Bronchial epithelial cell (primary cell): ENCODE measurements around the gene SLCO3A1. TPM values are rescaled to one million over a fixed set of nuclear protein-coding genes. Genes with fewer than 3 reads are reported as not detected.
A peak's percentile ranks its signal among the peaks of the same experiment; 100 is the strongest.

Experiments used
- DNase-seq: peaks from one replicate; pipeline ENCODE4 v3.0.0-alpha.2; 2010; ENCODE audit warnings: low read depth
- FAIRE-seq: peaks from 2 replicates; lab custom pipeline; 2011; peaks lifted over from hg19 to GRCh38; lab: Jason Lieb, UNC
- H3K27me3 ChIP-seq: 2 replicates; pipeline ENCODE4 v1.5.1; 2011; ENCODE audit warnings: low read length; ENCODE audit not compliant: control insufficient read depth, insufficient read depth
- H3K36me3 ChIP-seq: 2 replicates; pipeline ENCODE4 v1.5.1; 2011; ENCODE audit warnings: low read length; ENCODE audit not compliant: control insufficient read depth, insufficient read depth
- H3K4me3 ChIP-seq: 2 replicates; pipeline ENCODE4 v1.5.1; 2011; ENCODE audit warnings: mild to moderate bottlenecking, low read depth, low read length, control low read depth
- CTCF ChIP-seq: IDR thresholded peaks from 2 replicates; pipeline ENCODE4 v1.5.1; 2011; ENCODE audit warnings: mild to moderate bottlenecking, moderate library complexity, low read length, control low read depth, inconsistent platforms; ENCODE audit not compliant: insufficient read depth, severe bottlenecking
- total RNA-seq: library from RNA; depleted of rRNA; stranded (reverse); fragments of >200 nt; gene quantifications from 2 replicates; pipeline ENCODE4 v1.2.1, GENCODE V29; 2014

SLCO3A1 gene
- total RNA-seq, 1 donor from 2014 or later, result 4.5 TPM

- DNase-seq (no peak), FAIRE-seq (no peak)
- H3K4me3 ChIP-seq, result no peak overlapping the region
- no peaks in the 10 kb centered on the region for H3K36me3 ChIP-seq
- no peak for TF ChIP-seq CTCF
- H3K27me3 ChIP-seq, result no peaks in the 10 kb centered on the region
Observed at GRCh38 chr15:91936182-91936775, 82.8 kb downstream of the SLCO3A1 start.

DNA sequence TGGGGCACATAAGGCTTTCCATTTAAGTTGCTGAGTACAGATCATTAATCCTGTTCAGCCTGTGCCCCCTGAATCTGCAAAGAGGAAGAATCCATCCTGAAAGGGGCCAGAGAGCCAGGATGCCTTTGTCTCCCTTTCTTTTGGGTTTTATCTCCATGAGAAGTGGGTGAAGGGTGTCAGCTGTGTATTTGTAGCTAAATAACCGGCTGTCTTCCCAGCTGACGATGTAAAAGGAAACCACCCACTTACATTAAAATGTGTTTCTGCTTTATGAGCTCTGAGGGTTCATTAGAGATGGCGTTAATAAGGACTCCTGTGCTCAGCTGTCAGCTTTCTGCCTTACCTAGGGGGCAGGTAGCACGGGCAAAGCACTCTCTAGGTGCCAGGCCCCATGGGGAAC lies 83.4 kb downstream of the SLCO3A1 start:
- H3K4me3 ChIP-seq, result no peak overlapping the region
- no peak for TF ChIP-seq CTCF
- DNase-seq, result no peak
- H3K36me3 ChIP-seq, result no peaks in the 10 kb centered on the region
- FAIRE-seq, result no peak
- no peaks in the 10 kb centered on the region for H3K27me3 ChIP-seq

- FAIRE-seq (no peak), DNase-seq (no peak)
- Histone ChIP-seq H3K4me3 (no peak overlapping the region), H3K27me3 (no peaks in the 10 kb centered on the region), H3K36me3 (no peaks in the 10 kb centered on the region)
- no peak for TF ChIP-seq CTCF
Observed at GRCh38 chr15:91938136-91938535, 84.6 kb downstream of the SLCO3A1 start.

DNA sequence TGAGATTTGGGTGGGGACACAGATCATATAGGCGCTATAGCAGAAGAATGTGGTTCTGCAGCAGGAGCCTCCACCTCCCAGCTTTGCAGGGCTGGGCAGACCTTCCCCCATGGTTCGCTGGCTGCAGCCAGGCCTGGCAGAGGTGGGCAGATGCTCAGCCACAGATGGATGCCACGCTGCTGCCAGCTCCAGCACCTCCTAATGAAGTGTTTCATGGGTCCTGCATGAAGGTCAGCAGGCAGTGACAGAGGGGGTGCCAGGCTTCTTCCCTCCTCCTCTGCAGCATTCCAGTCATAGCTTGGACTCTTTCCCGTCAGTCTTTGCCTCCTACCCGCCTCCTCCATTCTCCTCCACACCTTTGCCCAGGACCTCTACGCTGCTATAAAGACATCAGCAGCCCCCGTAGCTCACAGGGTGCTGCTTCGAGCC lies 85.9 kb downstream of the SLCO3A1 start:
- DNase-seq, result no peak
- FAIRE-seq, result no peak
- H3K27me3 ChIP-seq, result no peaks in the 10 kb centered on the region
- H3K36me3 ChIP-seq, result no peaks in the 10 kb centered on the region
- TF ChIP-seq CTCF, result no peak
- no peak overlapping the region for H3K4me3 ChIP-seq

DNA sequence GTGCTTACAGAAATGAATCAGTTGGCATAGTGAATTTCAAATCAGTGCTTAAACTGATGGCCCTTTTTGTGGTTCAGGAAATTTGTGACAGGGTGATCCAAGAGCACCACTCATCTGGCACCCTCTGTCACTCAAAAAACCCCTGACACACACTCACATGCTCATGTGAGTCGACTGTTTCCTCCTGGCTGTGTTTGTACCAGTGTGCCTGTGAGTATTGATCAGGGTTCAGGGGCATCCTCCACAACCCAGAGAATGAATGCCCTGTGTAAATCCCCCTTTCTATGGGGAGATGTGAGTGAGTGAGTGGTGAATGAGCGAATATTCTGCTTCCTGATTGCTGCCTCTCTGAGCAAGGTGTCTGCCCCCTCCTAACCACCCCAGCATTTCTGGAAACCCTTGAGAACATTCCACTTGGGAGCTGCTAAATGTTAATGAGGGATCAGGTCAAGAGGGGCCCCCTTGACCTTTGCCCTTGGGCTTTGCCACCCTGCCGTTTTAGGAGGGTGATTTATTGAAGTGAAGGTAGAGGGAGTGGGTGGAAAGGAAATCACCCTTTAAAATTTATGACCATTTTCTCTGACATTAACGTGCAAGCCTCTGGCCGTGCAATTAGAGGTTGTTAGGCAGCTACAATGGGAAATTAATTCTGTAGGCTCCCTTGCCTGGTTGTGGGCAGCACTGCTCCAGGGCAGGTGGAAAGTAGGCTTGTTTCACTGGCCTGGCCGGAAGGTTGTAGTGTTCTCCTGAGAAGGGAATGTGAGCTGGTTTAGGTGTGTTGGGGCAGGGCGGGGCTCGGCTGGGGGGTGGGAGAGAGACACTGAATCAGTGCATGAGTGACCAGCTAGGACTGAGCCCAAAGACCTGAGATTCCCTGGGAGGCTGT lies 87.2 kb downstream of the SLCO3A1 start:
- Histone ChIP-seq H3K27me3 (no peaks in the 10 kb centered on the region), H3K4me3 (no peak overlapping the region), H3K36me3 (no peaks in the 10 kb centered on the region)
- FAIRE-seq, result peak; percentile 52
- no peak for TF ChIP-seq CTCF
- peak; percentile 44 for DNase-seq
